Subcutaneous adipose tissue (tissue), 4 donors: Measurements from ENCODE around the gene LBP. TPM values are rescaled to one million over a fixed set of nuclear protein-coding genes. Genes with fewer than 3 reads are reported as not detected.

ENCODE experiments used
- total RNA-seq, 4 donors: library from RNA; depleted of rRNA; stranded (reverse); fragments of >200 nt; gene quantifications; one replicate each; pipeline ENCODE4 v1.1.0, GENCODE V29; 2016
- TF ChIP-seq, protein P1 (sequence below): fragments of 450-650 bp; IDR thresholded peaks from one replicate; pipeline ENCODE4 v1.5.1; 2016; ENCODE audit warnings: low read depth, mild to moderate bottlenecking, control low read depth, antibody characterized with exemption, moderate library complexity

Gene LBP
- total RNA-seq, 4 donors from 2014 or later: 2.6 to 34.4 (median 15.3) TPM

DNA sequence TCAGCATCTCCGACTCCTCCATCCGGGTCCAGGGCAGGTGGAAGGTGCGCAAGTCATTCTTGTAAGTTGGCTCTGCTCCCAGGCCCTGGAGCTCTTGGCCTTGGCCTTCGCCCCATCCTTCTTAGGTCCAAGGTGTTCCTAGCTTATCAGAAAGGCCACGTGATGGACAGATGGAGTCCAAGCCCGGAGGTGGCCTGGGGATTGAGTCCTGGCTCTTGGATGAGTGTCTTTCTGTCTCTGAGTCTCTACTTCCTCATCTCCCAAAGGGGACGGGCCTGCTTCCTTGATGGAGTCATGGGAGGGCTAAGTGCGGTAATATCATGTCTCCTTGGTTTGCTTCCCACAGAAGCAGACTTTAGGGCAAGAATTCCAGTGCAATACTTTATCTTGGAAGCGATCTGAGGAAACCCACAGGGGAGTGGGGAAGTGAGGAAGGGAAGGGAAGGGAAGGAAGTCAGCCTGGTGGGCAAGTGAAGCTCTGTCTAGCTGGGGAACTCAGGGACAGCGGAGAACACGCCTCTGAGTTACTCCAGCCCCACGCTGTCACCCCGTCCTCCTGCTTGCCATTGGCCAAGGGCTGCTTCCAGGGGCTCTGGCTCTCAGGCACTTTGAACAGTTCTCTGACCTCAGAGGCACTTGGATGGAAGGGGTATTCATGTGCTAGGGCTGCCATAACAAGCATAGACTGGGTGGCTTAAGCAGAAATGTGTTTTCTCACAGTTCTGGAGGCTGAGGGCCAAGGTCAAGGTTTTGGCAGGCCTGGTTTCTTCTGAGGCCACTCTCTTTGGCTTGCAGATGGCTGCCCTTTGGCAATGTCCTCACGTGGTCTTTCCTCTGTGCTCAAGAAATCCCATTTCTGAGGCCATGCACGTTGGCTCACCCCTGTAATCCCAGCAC is 4.8 kb downstream of the LBP start:
- TF ChIP-seq, protein P1, sequence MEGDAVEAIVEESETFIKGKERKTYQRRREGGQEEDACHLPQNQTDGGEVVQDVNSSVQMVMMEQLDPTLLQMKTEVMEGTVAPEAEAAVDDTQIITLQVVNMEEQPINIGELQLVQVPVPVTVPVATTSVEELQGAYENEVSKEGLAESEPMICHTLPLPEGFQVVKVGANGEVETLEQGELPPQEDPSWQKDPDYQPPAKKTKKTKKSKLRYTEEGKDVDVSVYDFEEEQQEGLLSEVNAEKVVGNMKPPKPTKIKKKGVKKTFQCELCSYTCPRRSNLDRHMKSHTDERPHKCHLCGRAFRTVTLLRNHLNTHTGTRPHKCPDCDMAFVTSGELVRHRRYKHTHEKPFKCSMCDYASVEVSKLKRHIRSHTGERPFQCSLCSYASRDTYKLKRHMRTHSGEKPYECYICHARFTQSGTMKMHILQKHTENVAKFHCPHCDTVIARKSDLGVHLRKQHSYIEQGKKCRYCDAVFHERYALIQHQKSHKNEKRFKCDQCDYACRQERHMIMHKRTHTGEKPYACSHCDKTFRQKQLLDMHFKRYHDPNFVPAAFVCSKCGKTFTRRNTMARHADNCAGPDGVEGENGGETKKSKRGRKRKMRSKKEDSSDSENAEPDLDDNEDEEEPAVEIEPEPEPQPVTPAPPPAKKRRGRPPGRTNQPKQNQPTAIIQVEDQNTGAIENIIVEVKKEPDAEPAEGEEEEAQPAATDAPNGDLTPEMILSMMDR: no peak

GRCh38 chr20:38353316-38353715 is 7.0 kb downstream of the LBP start:
- TF ChIP-seq, protein P1: no peak

- TF ChIP-seq, protein P1: no peak
Observed at GRCh38 chr20:38354227-38354626, 7.9 kb downstream of the LBP start.

DNA sequence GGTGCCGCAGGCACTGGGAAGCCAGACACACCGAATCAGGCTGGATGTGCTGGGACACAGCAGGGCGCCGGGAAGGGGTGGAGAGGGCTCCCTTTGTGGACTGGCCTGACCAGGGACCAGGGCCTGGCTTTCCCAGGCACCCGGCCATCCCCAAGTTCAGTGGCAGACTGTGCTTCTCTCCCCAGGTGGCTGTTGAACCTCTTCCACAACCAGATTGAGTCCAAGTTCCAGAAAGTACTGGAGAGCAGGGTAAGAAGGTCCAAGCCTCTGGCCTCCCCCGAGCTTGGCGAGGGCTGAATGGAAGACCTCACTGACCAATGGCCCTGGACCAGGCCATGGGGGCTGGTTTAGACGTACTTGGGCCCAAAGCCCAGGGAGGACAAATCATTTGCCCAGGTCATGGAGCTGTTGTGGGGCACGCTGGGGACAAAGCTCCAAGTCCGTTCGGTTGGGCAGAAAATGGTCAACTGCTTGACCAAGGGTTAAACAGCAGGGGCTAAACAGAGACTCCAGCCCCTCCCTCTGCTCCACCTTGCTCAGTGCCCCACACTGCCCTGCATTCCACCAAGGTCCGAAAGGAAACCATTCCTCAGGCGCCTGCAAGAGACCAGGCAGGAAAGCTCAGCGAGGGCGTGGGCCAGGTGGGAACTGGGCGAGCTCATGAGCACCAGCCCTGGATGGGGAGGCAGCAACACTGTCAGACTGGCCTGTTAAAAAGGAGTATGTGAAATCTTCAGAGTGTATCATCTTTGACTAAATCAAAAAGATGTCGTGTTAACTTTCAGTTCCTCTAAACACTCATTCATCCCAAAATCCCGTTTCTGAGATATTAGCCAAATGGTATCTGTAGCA is 9.1 kb downstream of the LBP start:
- TF ChIP-seq, protein P1: no peak

DNA sequence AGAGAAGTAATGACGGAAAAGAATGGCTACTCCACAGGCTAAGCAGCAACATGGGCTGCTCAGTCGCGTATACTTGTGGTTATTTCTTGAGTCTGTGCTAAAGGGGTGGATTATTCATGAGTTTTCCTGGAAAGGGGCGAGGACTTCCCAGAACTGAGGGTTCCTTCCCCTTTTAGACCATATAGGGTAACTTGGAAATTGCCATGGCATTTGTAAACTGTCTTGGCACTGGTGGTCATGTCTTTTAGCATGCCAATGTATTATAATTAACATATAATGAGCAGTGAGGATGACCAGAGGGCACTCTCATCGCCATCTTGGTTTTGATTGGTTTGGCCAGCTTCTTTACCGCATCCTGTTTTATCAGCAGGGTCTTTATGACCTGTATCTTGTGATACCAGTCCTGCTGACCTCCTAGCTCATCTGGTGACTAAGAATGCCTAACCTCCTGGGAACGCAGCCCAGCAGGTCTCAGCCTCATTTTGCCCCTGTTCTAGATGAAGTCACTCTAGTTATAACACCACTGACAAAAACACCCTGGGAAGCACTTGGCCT is 11.4 kb downstream of the LBP start:
- TF ChIP-seq, protein P1: no peak

DNA sequence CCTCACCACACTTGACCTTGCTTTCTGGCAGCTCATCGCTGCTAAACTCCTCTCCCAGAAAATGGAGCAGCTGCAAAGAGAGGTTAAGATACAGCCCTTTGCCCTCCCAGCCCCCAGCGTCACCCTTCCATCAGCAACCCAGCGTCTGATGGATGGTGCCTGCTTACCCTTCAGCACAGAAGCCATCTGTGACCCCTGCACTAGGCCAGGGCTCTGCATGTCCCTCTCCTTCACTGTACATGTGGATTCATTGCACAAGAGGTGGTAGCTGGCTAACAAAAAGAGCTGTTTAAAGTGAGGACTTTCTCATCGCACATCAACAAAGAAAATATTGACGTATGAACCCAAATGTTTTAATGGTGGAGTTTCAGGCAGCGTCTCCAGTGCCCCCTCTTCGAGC is 12.3 kb downstream of the LBP start:
- TF ChIP-seq, protein P1: no peak
